Common myeloid progenitor, CD34-positive (primary cell): ENCODE measurements around the gene ST14.

ENCODE experiments used
- CTCF ChIA-PET: fragments of 350-600 bp; sonication (Branson Sonifier 250); formaldehyde crosslinking; loops from one replicate; lab custom pipeline; 2021; ENCODE audit warnings: antibody characterized with exemption; lab: Charles Lee
- POLR2A ChIA-PET: fragments of 350-600 bp; sonication (Branson Sonifier 250); formaldehyde crosslinking; loops from one replicate; lab custom pipeline; 2021; ENCODE audit warnings: antibody characterized with exemption; lab: Charles Lee
- DNase-seq, 3 donors: peaks; one replicate each; pipeline versions ENCODE4 v3.0.0 to v3.0.0-alpha.2; 2013
- H3K27ac ChIP-seq, 2 experiments: 1 replicate in 1 of 2; 2 replicates in 1 of 2; pipeline ENCODE4 v1.7.0; 2013; ENCODE audit warnings: inconsistent platforms in 2 of 2, low read length in 2 of 2, mild to moderate bottlenecking in 2 of 2, low read depth in 1 of 2, moderate library complexity in 1 of 2; ENCODE audit not compliant: severe bottlenecking in 2 of 2, insufficient read depth in 1 of 2, poor library complexity in 1 of 2
- H3K27me3 ChIP-seq, 5 experiments: replicated peaks in 2 of 5; 1 replicate in 3 of 5; 2 replicates in 2 of 5; pipeline versions ENCODE4 v1.6.1 to v1.7.0; 2013; ENCODE audit warnings: low read length in 4 of 5, mild to moderate bottlenecking in 2 of 5, moderate library complexity in 2 of 5, inconsistent platforms in 1 of 5; ENCODE audit not compliant: insufficient read depth in 5 of 5, control insufficient read depth in 4 of 5
- H3K36me3 ChIP-seq, 4 experiments: 1 replicate in 2 of 4; 2 replicates in 2 of 4; pipeline versions ENCODE4 v1.6.1 to v1.7.0; 2013; ENCODE audit warnings: low read length in 3 of 4, control low read depth in 1 of 4, mild to moderate bottlenecking in 1 of 4; ENCODE audit not compliant: control insufficient read depth in 4 of 4, insufficient read depth in 4 of 4
- H3K4me1 ChIP-seq, 4 experiments: 1 replicate in 3 of 4; 2 replicates in 1 of 4; pipeline versions ENCODE4 v1.6.1 to v1.7.1; 2013; ENCODE audit warnings: low read length in 3 of 4, mild to moderate bottlenecking in 3 of 4, control low read depth in 1 of 4, inconsistent platforms in 1 of 4, moderate library complexity in 1 of 4; ENCODE audit not compliant: control insufficient read depth in 4 of 4, insufficient read depth in 4 of 4; ENCODE audit errors: control extremely low read depth in 1 of 4
- H3K4me3 ChIP-seq, 7 experiments: 1 replicate in 4 of 7; 2 replicates in 3 of 7; pipeline versions ENCODE4 v1.5.1 to v1.7.0; 2013; ENCODE audit warnings: mild to moderate bottlenecking in 7 of 7, low read length in 6 of 7, moderate library complexity in 6 of 7, inconsistent platforms in 2 of 7, low read depth in 2 of 7, control low read depth in 1 of 7; ENCODE audit not compliant: insufficient read depth in 4 of 7, control insufficient read depth in 1 of 7; ENCODE audit errors: extremely low read depth in 1 of 7
- H3K9me3 ChIP-seq, 5 experiments: 1 replicate in 4 of 5; 2 replicates in 1 of 5; pipeline versions ENCODE4 v1.6.1 to v1.7.1; 2013; ENCODE audit warnings: low read length in 4 of 5, mild to moderate bottlenecking in 2 of 5, inconsistent platforms in 1 of 5, low read depth in 1 of 5, moderate library complexity in 1 of 5; ENCODE audit not compliant: control insufficient read depth in 4 of 5, insufficient read depth in 2 of 5; ENCODE audit errors: control extremely low read depth in 1 of 5
- WGBS: methylation state at CpG from one replicate; pipeline ENCODE4 v1.1.5; 2013; ENCODE audit not compliant: insufficient coverage; 5-methylcytosine and 5-hydroxymethylcytosine counted together

The ST14 gene

GRCh38 chr11:130216221-130216550 is 56.6 kb downstream of the ST14 start:
- H3K27ac ChIP-seq = no peak overlapping the region
- ChIA-PET POLR2A (no interaction called here), CTCF (interaction anchor here (1.0 to 1.4 kb wide), 4 partner anchors 12 to 215 kb away, joined by 3 to 5 read pairs (median 4); no protein-coding TSS in a partner anchor)
- WGBS = 90% methylated on average over 2 of the region's 4 CpGs
- no peaks in the 10 kb centered on the region for H3K9me3 ChIP-seq
- H3K27me3 ChIP-seq = peaks cover 0 to 6% (median 0%) of the 10 kb centered on the region in 5 experiments
- DNase-seq = no peak
- H3K36me3 ChIP-seq = no peaks in the 10 kb centered on the region
- H3K4me3 ChIP-seq = no peak overlapping the region
- peaks cover 0 to 3% (median 1%) of the 10 kb centered on the region in 4 experiments for H3K4me1 ChIP-seq

GRCh38 chr11:130216591-130217132 is 57.1 kb downstream of the ST14 start:
- WGBS = 90% methylated on average over 17 of the region's 17 CpGs
- H3K9me3 ChIP-seq = no peaks in the 10 kb centered on the region
- no peaks in the 10 kb centered on the region for H3K36me3 ChIP-seq
- peaks cover 0 to 6% (median 0%) of the 10 kb centered on the region in 5 experiments for H3K27me3 ChIP-seq
- POLR2A ChIA-PET = no interaction called here
- no peak for DNase-seq
- no peak overlapping the region for H3K4me3 ChIP-seq
- CTCF ChIA-PET = interaction anchor here (1.1 to 1.4 kb wide), 3 partner anchors 71 to 215 kb away, joined by 3 to 5 read pairs (median 4); no protein-coding TSS in a partner anchor
- no peak overlapping the region for H3K27ac ChIP-seq
- H3K4me1 ChIP-seq = peaks cover 0 to 3% (median 1%) of the 10 kb centered on the region in 4 experiments

DNA sequence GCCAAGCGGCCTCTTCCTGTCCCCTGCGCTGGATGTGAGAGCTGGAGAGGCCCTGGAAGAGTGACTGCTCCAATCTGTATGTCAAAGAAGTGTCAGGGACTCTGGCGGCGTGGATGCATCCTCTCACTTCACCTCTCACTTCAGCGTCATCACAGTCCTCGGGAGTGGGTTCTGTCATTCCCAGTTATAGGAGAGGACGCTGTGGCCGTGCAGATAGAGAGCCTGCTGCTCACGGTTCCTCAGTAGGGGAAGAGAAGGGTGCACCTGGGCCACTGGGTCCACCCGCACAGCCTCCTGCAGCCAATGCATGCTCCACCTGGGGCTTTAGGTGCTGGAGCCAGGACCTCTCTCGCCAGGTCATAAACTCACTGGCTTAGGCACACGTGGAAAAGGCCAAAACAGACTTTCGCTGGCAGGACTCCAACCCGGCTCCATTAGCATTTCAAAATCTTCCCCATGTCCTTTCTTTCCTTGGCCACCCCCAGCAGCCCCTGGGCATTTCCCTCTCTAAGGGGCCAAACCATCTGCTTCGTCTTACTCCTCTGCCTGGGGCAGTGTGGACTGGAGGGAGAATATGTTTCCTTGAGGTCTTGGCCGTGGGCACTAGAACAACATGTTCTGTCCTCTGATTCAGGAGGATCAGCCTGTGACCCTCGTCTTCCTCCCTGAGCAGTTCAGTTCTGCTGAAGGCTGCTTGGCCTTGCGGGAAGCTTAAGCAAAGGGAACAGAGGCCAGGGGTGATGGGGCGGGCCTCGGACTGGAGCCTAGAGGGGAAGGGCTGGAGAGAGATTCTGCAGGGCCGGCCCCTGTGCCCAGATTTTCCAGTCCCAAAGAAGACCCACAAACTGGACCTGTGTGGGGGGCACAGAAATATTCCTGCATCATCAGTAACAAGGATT is 57.8 kb downstream of the ST14 start:
- Histone ChIP-seq H3K36me3 (no peaks in the 10 kb centered on the region), H3K27ac (no peak overlapping the region), H3K4me1 (peaks cover 0 to 3% (median 1%) of the 10 kb centered on the region in 4 experiments), H3K9me3 (no peaks in the 10 kb centered on the region), H3K27me3 (peaks cover 0 to 6% (median 0%) of the 10 kb centered on the region in 5 experiments), H3K4me3 (no peak overlapping the region)
- CTCF ChIA-PET = interaction anchor here (1.3 kb wide), 1 partner anchor 71 kb away, joined by 3 read pairs; no protein-coding TSS in a partner anchor
- no peak for DNase-seq
- POLR2A ChIA-PET = no interaction called here
- WGBS = 91% methylated on average over 18 of the region's 21 CpGs

DNA sequence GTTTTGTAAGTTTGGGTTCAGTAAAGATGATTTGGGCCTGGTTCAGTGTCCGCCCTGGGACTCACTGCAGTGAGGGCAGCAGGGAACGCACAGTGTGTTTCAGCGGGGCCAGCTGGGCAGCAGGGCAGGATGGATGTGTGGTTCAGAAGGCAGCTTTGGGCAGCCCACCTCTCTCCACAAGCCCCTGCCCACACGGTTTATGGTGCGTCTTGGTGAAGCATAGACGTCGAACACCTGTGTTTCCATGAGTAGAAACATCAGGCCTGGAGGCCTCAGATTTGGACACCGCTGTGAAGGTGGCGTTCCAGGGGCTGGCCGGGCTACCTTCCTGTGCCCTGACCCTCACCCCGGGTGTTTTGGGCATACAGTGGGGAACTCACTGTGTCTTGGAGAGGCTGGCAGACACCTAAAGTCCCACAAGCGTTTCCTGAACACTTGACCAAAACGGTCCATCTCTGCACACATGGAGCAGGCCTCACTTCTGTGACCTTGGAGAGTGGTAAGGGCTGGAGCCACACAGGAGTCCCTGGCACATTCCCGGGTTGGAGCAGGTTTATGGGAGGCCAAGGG is 59.0 kb downstream of the ST14 start:
- DNase-seq = no peak
- Histone ChIP-seq H3K27me3 (peaks cover 0 to 6% (median 0%) of the 10 kb centered on the region in 5 experiments), H3K27ac (no peak overlapping the region), H3K36me3 (no peaks in the 10 kb centered on the region), H3K4me3 (no peak overlapping the region), H3K4me1 (no peaks in the 10 kb centered on the region), H3K9me3 (no peaks in the 10 kb centered on the region)
- WGBS = 97% methylated on average over 13 of the region's 14 CpGs
- CTCF ChIA-PET = no interaction called here
- POLR2A ChIA-PET = no interaction called here

DNA sequence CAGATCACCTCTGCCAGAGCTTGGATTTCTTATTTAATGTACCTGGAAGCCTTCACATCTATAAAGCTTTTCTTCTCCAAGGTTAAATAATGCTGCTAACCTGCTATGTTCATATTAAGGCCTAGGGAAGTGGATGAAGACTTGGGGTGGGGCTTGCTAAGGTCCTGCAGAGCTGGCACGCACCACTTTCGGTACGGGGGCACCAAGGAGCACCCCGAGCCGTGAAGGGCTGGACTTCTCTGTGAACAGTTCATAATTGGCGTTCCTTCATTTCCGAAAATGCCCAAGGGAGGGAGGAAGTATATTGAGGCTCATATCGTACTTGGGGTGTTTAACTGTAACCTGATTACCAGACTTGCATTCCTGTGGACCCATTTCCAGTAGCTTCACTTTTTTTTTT is 59.6 kb downstream of the ST14 start:
- no peak for DNase-seq
- ChIA-PET CTCF (no interaction called here), POLR2A (no interaction called here)
- H3K27ac ChIP-seq = no peak overlapping the region
- WGBS = 96% methylated on average over 7 of the region's 8 CpGs
- H3K4me1 ChIP-seq = no peaks in the 10 kb centered on the region
- no peaks in the 10 kb centered on the region for H3K9me3 ChIP-seq
- H3K36me3 ChIP-seq = no peaks in the 10 kb centered on the region
- peaks cover 0 to 3% (median 0%) of the 10 kb centered on the region in 5 experiments for H3K27me3 ChIP-seq
- H3K4me3 ChIP-seq = no peak overlapping the region

DNA sequence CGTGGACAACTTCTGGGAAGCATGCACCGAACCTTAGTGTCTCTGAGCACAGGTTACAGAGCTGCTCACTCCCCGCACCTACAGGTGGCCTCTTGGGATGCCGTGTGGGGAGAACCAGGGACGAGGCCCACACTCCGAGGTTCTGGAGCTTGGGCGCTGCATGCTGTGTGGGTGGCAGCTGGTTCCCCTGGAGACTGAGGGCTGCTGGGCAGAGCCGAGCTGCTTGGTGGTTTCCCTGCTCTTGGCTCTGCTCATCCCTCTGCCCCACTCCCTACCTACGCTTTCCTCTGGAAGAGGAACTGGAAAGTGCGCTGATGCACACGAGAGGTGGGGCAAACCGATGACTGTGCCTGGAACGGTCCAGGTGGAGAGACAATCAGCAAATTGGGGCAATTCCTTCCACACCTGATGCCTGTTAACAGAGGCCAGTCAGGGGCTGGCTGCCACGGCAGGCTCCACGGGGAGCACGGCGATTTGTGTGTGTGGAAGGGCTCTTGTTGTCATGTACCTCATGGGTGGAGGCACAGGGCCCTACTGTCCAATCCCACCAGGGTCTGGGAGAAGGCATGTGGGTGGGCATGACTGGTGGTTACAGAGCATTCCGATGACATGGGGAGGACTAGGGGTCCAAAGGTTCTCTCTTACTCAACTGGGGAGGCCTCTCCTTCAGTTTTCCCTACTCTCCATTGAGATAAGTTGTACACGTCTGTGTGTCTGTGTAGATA is 60.9 kb downstream of the ST14 start:
- Histone ChIP-seq H3K27me3 (no peaks in the 10 kb centered on the region), H3K4me1 (no peaks in the 10 kb centered on the region), H3K4me3 (no peak overlapping the region), H3K9me3 (no peaks in the 10 kb centered on the region), H3K36me3 (no peaks in the 10 kb centered on the region), H3K27ac (no peak overlapping the region)
- 96% methylated on average over 16 of the region's 19 CpGs for WGBS
- POLR2A ChIA-PET = no interaction called here
- CTCF ChIA-PET = no interaction called here
- no peak for DNase-seq
